IPS-20b (cell line): ENCODE results near the gene CPLX3.

Experiments used
- H3K27ac ChIP-seq: one replicate; pipeline ENCODE4 v1.5.1; 2013; ENCODE audit warnings: low read length
- H3K27me3 ChIP-seq: 2 replicates; pipeline ENCODE4 v1.6.1; 2013; ENCODE audit warnings: mild to moderate bottlenecking, low read length, inconsistent platforms; ENCODE audit not compliant: insufficient read depth
- H3K36me3 ChIP-seq: 2 replicates; pipeline ENCODE4 v1.6.1; 2013; ENCODE audit warnings: low read depth, mild to moderate bottlenecking, inconsistent platforms, low read length, moderate library complexity; ENCODE audit not compliant: insufficient read depth
- H3K4me1 ChIP-seq: 2 replicates; pipeline ENCODE4 v1.6.1; 2013; ENCODE audit warnings: mild to moderate bottlenecking, control low read depth, inconsistent platforms, low read length, moderate library complexity; ENCODE audit not compliant: insufficient read depth
- H3K4me3 ChIP-seq: 2 replicates; pipeline ENCODE4 v1.5.1; 2013; ENCODE audit warnings: mild to moderate bottlenecking, low read length, inconsistent platforms
- H3K9ac ChIP-seq: 2 replicates; pipeline ENCODE4 v1.6.1; 2013; ENCODE audit warnings: low read depth, mild to moderate bottlenecking, inconsistent platforms, low read length, moderate library complexity
- H3K9me3 ChIP-seq: 2 replicates; pipeline ENCODE4 v1.6.1; 2013; ENCODE audit warnings: mild to moderate bottlenecking, low read depth, low read length, inconsistent platforms; ENCODE audit not compliant: insufficient read depth

Gene CPLX3

DNA sequence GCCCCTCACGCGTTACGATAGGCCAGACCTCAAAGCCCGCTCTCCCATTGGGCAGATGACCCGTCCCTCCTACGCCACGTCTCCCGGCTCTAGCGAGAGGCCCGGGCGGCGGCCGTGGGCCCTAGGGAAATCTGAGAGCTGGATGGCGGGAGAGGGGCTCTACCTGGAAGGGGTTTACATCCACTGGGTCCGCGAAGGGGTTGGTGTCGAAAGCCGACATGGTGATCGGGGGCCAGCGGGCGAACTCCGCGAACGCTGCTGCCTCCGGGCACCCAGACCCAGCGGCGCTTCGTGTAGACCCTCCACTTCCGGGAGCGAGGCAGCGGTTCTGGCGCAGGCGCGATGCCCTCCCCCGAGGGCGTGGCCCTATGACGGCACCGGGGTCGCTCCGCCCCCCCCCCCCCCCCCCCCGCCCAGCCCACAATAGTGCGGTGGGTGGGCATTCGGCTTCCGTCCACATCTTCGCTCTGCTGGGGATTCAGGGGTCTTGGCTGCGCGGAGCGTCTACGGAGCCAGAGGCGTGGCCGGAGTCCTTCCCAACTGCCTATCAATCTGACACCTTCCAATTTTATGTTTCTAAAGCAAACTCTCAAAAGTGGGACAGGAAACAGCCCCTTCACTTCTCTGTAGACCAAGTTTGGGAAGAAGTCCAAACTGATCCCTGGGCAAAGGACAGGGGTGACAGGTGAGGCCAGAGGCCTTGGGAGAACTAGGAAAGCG, 46.8 kb downstream of the CPLX3 start, which contains the start of gene SCAMP2:
TSS of gene SCAMP2 (minus strand) at position 330 of the 720 bp plus-strand sequence. CDS start at position 220, 110 bp downstream.
- Histone ChIP-seq H3K27ac (no peak within 1 kb of the TSS), H3K9ac (peak within 1 kb of the TSS; percentile 87), H3K9me3 (no peaks in the 10 kb centered on the region), H3K4me3 (peak within 1 kb of the TSS; percentile 87), H3K27me3 (no peaks in the 10 kb centered on the region), H3K36me3 (peaks cover 14% of the 10 kb centered on the region), H3K4me1 (peaks cover 5% of the 10 kb centered on the region)

DNA sequence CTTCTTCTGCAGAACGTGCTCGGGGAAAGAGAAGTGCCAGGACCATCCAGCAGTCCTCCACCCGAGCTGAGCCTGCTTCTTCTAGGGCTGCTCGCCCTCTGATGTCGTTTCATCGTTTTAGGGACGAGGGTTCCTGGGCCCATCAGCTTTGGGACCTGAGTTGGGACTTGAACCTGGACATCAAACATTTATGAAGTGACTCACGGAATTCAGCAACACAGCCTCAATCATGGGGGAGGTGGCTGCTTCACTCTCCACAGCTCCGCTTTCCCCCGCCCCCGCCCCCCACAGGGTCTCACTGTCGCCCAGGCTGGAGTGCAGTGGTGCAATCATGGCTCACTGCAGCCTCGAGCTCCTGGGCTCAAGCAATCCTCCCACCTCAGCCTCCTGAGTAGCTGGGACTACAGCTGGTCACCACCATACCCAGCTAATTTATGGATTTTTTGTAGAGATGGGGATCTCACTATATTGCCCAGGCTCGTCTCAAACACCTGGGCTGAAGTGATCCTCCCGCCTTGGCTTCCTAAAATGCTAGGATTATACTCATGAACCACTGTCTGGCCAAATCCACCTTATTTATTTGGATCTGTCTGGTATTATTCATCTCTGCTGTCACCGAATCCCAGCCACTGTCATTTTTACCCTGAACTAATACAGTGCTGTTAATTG, 47.5 kb downstream of the CPLX3 start:
- peaks cover 5% of the 10 kb centered on the region for H3K4me1 ChIP-seq
- peaks cover 7% of the 10 kb centered on the region; the same call in 1 of the 2 replicates for H3K36me3 ChIP-seq
- H3K27me3 ChIP-seq: no peaks in the 10 kb centered on the region
- peak overlapping the region; percentile 85 for H3K4me3 ChIP-seq
- no peak overlapping the region for H3K27ac ChIP-seq
- H3K9me3 ChIP-seq: no peaks in the 10 kb centered on the region
- H3K9ac ChIP-seq: peak overlapping the region; percentile 58; the same call in 1 of the 2 replicates

DNA sequence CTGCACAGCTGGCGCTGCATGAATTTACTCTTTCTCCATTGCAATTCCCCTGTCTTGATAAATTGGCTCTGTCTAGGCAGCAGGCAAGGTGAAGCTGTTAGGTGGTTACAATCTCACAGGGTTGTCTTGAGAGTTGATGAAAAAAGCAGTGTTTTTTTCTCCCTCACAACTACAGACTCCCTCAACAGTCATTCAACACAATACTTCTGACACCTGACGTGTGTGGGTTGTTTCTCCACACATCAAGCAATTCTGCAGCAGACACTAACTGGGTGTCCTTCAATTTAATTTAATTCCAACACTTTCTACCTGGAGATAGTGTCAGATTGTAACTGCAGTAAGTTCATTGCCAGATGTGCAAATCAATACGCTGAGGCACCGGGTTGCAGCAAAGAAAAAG, 51.8 kb downstream of the CPLX3 start:
- Histone ChIP-seq H3K4me1 (no peaks in the 10 kb centered on the region; the same call in 1 of the 2 replicates), H3K9me3 (peaks cover 4% of the 10 kb centered on the region), H3K9ac (no peak overlapping the region), H3K36me3 (no peaks in the 10 kb centered on the region), H3K4me3 (no peak overlapping the region), H3K27ac (no peak overlapping the region), H3K27me3 (no peaks in the 10 kb centered on the region)
